Measurements from ENCODE around the gene ZFP36L2. TPM values are rescaled to one million over a fixed set of nuclear protein-coding genes. Genes with fewer than 3 reads are reported as not detected.

The ZFP36L2 gene
- total RNA-seq, 1 experiment from 2014 or later: 34.3 TPM

DNA sequence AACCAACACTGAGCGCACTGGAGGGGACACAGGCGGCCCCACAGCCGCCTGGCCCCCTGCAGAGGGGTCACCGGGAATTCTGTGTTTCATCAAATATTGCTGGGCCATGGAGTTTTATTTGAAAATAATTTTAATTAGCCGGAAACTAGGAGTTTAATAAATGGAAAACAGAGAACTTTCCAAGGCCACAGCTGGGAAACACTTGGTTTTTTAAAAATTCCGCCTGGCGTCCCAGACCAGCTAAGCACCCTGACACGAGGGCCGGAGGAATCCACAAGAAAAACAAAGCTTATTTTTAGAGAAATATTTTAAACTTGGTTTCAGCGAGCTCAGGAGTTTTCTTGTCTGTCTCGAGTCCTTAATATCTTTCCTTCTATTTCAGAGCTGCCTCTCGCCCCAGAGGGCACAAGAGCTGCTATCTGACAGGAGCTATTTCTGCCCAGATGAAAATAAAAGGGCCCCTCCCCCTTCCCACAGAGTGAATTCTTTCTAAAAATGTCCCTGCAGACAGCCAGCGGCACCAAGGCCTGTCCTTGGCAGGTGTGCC lies 8.2 kb downstream of the ZFP36L2 start:
- POLR2A ChIA-PET (ENCODE audit: unreplicated experiment): interaction anchor here (0.6 to 0.9 kb wide), 3 partner anchors 11 to 143 kb away, joined by 8 to 24 read pairs (median 8); no protein-coding TSS in a partner anchor
- Histone ChIP-seq H3K9me3 (ENCODE audit: insufficient read depth, low read depth) (no peaks in the 10 kb centered on the region), H2AFZ (peak overlapping the region; percentile 66), H3K4me1 (replicated peaks; ENCODE audit: insufficient read depth) (peaks cover 51% of the 10 kb centered on the region), H3K4me2 (peak overlapping the region; percentile 99), H3K36me3 (ENCODE audit: low read depth) (peaks cover 11% of the 10 kb centered on the region), H3K4me3 (peak overlapping the region; percentile 72; the same call in 1 of the 2 replicates), H4K20me1 (ENCODE audit: insufficient read depth) (0 out of 2 replicates have a peak, but pooled peaks cover 6% of the 10 kb centered on the region), H3K79me2 (ENCODE audit: low read depth) (peaks cover 44% of the 10 kb centered on the region), H3K9me2 (ENCODE audit: insufficient read depth) (no peaks in the 10 kb centered on the region), H3F3A (ENCODE audit: insufficient read depth, low read depth) (peaks cover 63% of the 10 kb centered on the region), H3K27ac (peak overlapping the region; percentile 92), H3K27me3 (ENCODE audit: insufficient read depth, low read depth) (no peaks in the 10 kb centered on the region)
- BruUV-seq (replicated peaks): no TSS peak
- intact Hi-C loops (cut with micrococcal nuclease; ENCODE audit: unreplicated experiment): loop anchor here (1.0 to 2.0 kb wide), 3 partner anchors 17 to 49 kb away; no protein-coding TSS in a partner anchor
- no peak for DNase-seq
- CTCF ChIA-PET: interaction anchor here (0.5 to 0.6 kb wide), 3 partner anchors 11 to 235 kb away, joined by 4 to 6 read pairs (median 5); no protein-coding TSS in a partner anchor
- no peak for TF ChIP-seq CTCF (conservative IDR thresholded peaks at IDR 0.05)
- TF ChIP-seq EZH2 (IDR thresholded peaks at IDR 0.05; ENCODE audit: low read depth): no peak

DNA sequence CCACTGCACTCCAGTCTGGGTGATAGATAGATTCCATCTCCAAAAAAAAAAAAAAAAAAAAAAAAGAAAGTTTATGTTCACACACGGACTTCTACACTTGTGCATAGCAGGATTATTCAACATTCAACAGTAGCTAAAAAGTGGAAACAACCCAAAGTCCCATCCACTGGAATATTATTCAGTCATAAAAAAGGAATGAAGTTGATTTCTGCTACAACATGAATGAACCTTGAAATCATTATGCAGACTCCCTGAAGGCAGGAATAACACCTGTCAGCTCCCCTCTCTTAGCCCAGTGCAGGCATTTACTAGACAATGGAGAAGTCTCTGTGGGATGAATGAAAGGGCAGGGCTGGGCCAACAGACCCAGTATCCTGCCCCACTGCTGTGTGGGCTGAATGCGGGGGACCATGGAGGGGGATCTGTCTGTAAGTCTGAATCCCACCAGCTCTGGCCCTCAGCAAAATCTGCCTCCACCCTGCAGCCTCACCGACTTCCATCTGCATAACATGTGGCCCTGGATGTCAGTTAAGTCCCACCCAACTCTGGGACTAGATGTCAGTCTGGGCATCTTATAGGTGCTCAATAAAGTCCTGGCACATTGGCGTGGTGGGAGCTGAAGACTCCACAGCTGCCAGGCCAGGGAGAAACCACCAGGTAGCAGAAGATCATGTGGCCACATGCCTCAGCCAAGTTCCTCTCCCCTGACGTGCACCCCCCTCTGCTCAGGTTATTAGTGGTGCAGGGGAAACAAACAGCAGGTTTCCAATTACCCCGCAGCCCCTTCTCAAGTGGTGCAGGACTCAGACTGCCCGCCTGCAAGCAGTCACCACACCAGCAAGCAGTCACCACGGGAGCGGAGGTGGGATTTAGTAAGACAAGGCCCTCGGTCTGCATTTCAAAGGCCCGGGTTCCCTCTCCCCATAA lies 8.9 kb downstream of the ZFP36L2 start:
- intact Hi-C loops (cut with micrococcal nuclease; ENCODE audit: unreplicated experiment): loop anchor here (1.0 to 2.0 kb wide), 3 partner anchors 17 to 49 kb away; no protein-coding TSS in a partner anchor
- H3K4me2 ChIP-seq: peak overlapping the region; percentile 99
- peaks cover 43% of the 10 kb centered on the region for H3K4me1 ChIP-seq (replicated peaks; ENCODE audit: insufficient read depth)
- no peak overlapping the region for H3K4me3 ChIP-seq
- POLR2A ChIA-PET (ENCODE audit: unreplicated experiment): interaction anchor here (0.5 to 0.9 kb wide), 3 partner anchors 11 to 209 kb away, joined by 3 to 24 read pairs (median 8); no protein-coding TSS in a partner anchor
- peaks cover 56% of the 10 kb centered on the region for H3F3A ChIP-seq (ENCODE audit: insufficient read depth, low read depth)
- CTCF ChIA-PET: interaction anchor here (0.6 to 0.7 kb wide), 3 partner anchors 12 to 236 kb away, joined by 4 to 10 read pairs (median 5); no protein-coding TSS in a partner anchor
- H3K9me3 ChIP-seq (ENCODE audit: insufficient read depth, low read depth): no peaks in the 10 kb centered on the region
- H4K20me1 ChIP-seq (ENCODE audit: insufficient read depth): 0 out of 2 replicates have a peak, but pooled peaks cover 2% of the 10 kb centered on the region
- TF ChIP-seq EZH2 (IDR thresholded peaks at IDR 0.05; ENCODE audit: low read depth) (no peak), CTCF (conservative IDR thresholded peaks at IDR 0.05) (no peak)
- no peaks in the 10 kb centered on the region for H3K9me2 ChIP-seq (ENCODE audit: insufficient read depth)
- BruUV-seq (replicated peaks): no TSS peak
- DNase-seq: no peak
- H3K36me3 ChIP-seq (ENCODE audit: low read depth): peaks cover 5% of the 10 kb centered on the region; the same call in 1 of the 2 replicates
- H3K27ac ChIP-seq: peak overlapping the region; percentile 92
- H3K79me2 ChIP-seq (ENCODE audit: low read depth): peaks cover 37% of the 10 kb centered on the region
- H2AFZ ChIP-seq: no peak overlapping the region
- no peaks in the 10 kb centered on the region for H3K27me3 ChIP-seq (ENCODE audit: insufficient read depth, low read depth)

- no peak for DNase-seq
- intact Hi-C loops (cut with micrococcal nuclease; ENCODE audit: unreplicated experiment): no loop called here
- Histone ChIP-seq H3K4me2 (no peak overlapping the region), H3F3A (ENCODE audit: insufficient read depth, low read depth) (peaks cover 47% of the 10 kb centered on the region), H2AFZ (no peak overlapping the region), H3K4me1 (replicated peaks; ENCODE audit: insufficient read depth) (peaks cover 37% of the 10 kb centered on the region), H4K20me1 (ENCODE audit: insufficient read depth) (no peaks in the 10 kb centered on the region), H3K27ac (no peak overlapping the region), H3K27me3 (ENCODE audit: insufficient read depth, low read depth) (no peaks in the 10 kb centered on the region), H3K36me3 (ENCODE audit: low read depth) (no peaks in the 10 kb centered on the region), H3K4me3 (no peak overlapping the region), H3K9me3 (ENCODE audit: insufficient read depth, low read depth) (no peaks in the 10 kb centered on the region), H3K9me2 (ENCODE audit: insufficient read depth) (no peaks in the 10 kb centered on the region), H3K79me2 (ENCODE audit: low read depth) (peaks cover 28% of the 10 kb centered on the region)
- ChIA-PET CTCF (interaction anchor here (0.6 to 0.7 kb wide), 2 partner anchors 85 to 175 kb away, joined by 4 to 10 read pairs; no protein-coding TSS in a partner anchor), POLR2A (ENCODE audit: unreplicated experiment) (no interaction called here)
- no TSS peak for BruUV-seq (replicated peaks)
- TF ChIP-seq CTCF (conservative IDR thresholded peaks at IDR 0.05) (no peak), EZH2 (IDR thresholded peaks at IDR 0.05; ENCODE audit: low read depth) (no peak)
Measured at GRCh38 chr2:43216629-43217028, 9.8 kb downstream of the ZFP36L2 start.
